Sigmoid colon (tissue), 4 donors: ENCODE results near the gene ZSCAN29.

Experiments
- EP300 ChIP-seq, 4 donors: sonication (generic); formaldehyde crosslinking; IDR thresholded peaks; one replicate each; pipeline ENCODE4 v1.6.1; 2017; ENCODE audit warnings: antibody characterized with exemption in 4 of 4
- POLR2A ChIP-seq, 2 donors: fragments of 450-650 bp; IDR thresholded peaks; one replicate each; pipeline ENCODE4 v1.6.1; 2016; ENCODE audit warnings: antibody characterized with exemption in 2 of 2, mild to moderate bottlenecking in 2 of 2, moderate library complexity in 2 of 2
- POLR2AphosphoS5 ChIP-seq, 4 donors: sonication (generic); formaldehyde crosslinking; IDR thresholded peaks; one replicate each; pipeline ENCODE4 v1.6.1; 2017; ENCODE audit warnings: antibody characterized with exemption in 4 of 4
- TF ChIP-seq, protein P1 (sequence below), 4 experiments: fragments of 450-650 bp in 3 of 4; fragments of 200-600 bp in 1 of 4; IDR thresholded peaks; one replicate each; pipeline ENCODE4 v1.5.1; 2016 to 2019; ENCODE audit warnings: antibody characterized with exemption in 4 of 4, mild to moderate bottlenecking in 3 of 4, moderate library complexity in 2 of 4

- TF ChIP-seq POLR2A (IDR thresholded peaks at IDR 0.05) (no peak), EP300 (IDR thresholded peaks at IDR 0.05) (no peak), POLR2AphosphoS5 (IDR thresholded peaks at IDR 0.05) (no peak)
- TF ChIP-seq, protein P1, sequence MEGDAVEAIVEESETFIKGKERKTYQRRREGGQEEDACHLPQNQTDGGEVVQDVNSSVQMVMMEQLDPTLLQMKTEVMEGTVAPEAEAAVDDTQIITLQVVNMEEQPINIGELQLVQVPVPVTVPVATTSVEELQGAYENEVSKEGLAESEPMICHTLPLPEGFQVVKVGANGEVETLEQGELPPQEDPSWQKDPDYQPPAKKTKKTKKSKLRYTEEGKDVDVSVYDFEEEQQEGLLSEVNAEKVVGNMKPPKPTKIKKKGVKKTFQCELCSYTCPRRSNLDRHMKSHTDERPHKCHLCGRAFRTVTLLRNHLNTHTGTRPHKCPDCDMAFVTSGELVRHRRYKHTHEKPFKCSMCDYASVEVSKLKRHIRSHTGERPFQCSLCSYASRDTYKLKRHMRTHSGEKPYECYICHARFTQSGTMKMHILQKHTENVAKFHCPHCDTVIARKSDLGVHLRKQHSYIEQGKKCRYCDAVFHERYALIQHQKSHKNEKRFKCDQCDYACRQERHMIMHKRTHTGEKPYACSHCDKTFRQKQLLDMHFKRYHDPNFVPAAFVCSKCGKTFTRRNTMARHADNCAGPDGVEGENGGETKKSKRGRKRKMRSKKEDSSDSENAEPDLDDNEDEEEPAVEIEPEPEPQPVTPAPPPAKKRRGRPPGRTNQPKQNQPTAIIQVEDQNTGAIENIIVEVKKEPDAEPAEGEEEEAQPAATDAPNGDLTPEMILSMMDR (IDR thresholded peaks at IDR 0.05), result no peak
Observed at GRCh38 chr15:43390723-43391122, 19.9 kb upstream of the ZSCAN29 start.
